Endodermal cell (in vitro differentiated cells): ENCODE data around the gene CARD11. TPM values are rescaled to one million over a fixed set of nuclear protein-coding genes. Genes with fewer than 3 reads are reported as not detected.

Experiments used
- DNase-seq: peaks from one replicate; pipeline ENCODE4 v3.0.0-alpha.2; 2017
- H3K27ac ChIP-seq: 2 replicates; pipeline ENCODE4 v1.5.1; 2013; ENCODE audit warnings: mild to moderate bottlenecking, low read depth, low read length, moderate library complexity
- H3K27me3 ChIP-seq: 2 replicates; pipeline ENCODE4 v1.6.1; 2013; ENCODE audit warnings: mild to moderate bottlenecking, low read length, moderate library complexity; ENCODE audit not compliant: insufficient read depth, control insufficient read depth, poor library complexity, severe bottlenecking
- H3K36me3 ChIP-seq: 2 replicates; pipeline ENCODE4 v1.7.0; 2013; ENCODE audit warnings: mild to moderate bottlenecking, low read length, moderate library complexity; ENCODE audit not compliant: control insufficient read depth, insufficient read depth
- H3K4me1 ChIP-seq: one replicate; pipeline ENCODE4 v1.7.0; 2013; ENCODE audit warnings: low read length; ENCODE audit not compliant: control insufficient read depth, insufficient read depth
- H3K4me3 ChIP-seq: 2 replicates; pipeline ENCODE4 v1.5.1; 2013; ENCODE audit warnings: mild to moderate bottlenecking, low read length, moderate library complexity
- H3K9ac ChIP-seq: 2 replicates; pipeline ENCODE4 v1.6.1; 2013; ENCODE audit warnings: mild to moderate bottlenecking, low read length, moderate library complexity; ENCODE audit not compliant: poor library complexity, severe bottlenecking; ENCODE audit errors: extremely low read depth
- H3K9me3 ChIP-seq: 2 replicates; pipeline ENCODE4 v1.6.1; 2013; ENCODE audit warnings: mild to moderate bottlenecking, low read length, moderate library complexity; ENCODE audit not compliant: control insufficient read depth
- H3K27ac Mint-ChIP-seq: 2 replicates; pipeline ENCODE4 v1.8.0; 2020; ENCODE audit warnings: mixed read lengths
- H3K27me3 Mint-ChIP-seq: 2 replicates; pipeline ENCODE4 v1.8.0; 2021; ENCODE audit warnings: mild to moderate bottlenecking, mixed read lengths; ENCODE audit not compliant: insufficient read depth
- H3K36me3 Mint-ChIP-seq: 2 replicates; pipeline ENCODE4 v1.8.0; 2020; ENCODE audit warnings: low read depth, mixed read lengths
- H3K4me1 Mint-ChIP-seq: 2 replicates; pipeline ENCODE4 v1.8.0; 2020; ENCODE audit warnings: mixed read lengths
- H3K4me3 Mint-ChIP-seq: 2 replicates; pipeline ENCODE4 v1.8.0; 2020; ENCODE audit warnings: mild to moderate bottlenecking, moderate library complexity, mixed read lengths
- H3K9me3 Mint-ChIP-seq: 2 replicates; pipeline ENCODE4 v1.8.0; 2020; ENCODE audit warnings: mild to moderate bottlenecking, mixed read lengths
- CTCF ChIP-seq: fragments of 200-600 bp; sonication (generic); conservative IDR thresholded peaks from 2 replicates; pipeline ENCODE4 v1.5.0; 2021; ENCODE audit warnings: antibody characterized with exemption, mild to moderate bottlenecking
- WGBS, 2 experiments: methylation state at CpG; one replicate each; pipeline versions ENCODE4 v1.1.5 to v1.1.7; 2013; ENCODE audit warnings: missing lambda C conversion rate in 2 of 2, mixed read lengths in 1 of 2; ENCODE audit not compliant: insufficient coverage in 1 of 2, insufficient read length in 1 of 2; 5-methylcytosine and 5-hydroxymethylcytosine counted together
- total RNA-seq, 2 donors: library from RNA; stranded (reverse); fragmentation: NEBNext Ultra II Directional in 1 of 2; extraction: Animal tissue kit (Norgen Biotek cat#: 25700) in 1 of 2; gene quantifications; 2 replicates in 1 of 2; 3 replicates in 1 of 2; pipeline ENCODE4 v1.2.1, GENCODE V29; 2021

Gene CARD11
- total RNA-seq, 2 donors from 2014 or later, result 7.2 to 10.8 TPM

GRCh38 chr7:2985866-2986265 lies 57.8 kb downstream of the CARD11 start:
- no peak overlapping the region for H3K4me3 Mint-ChIP-seq
- Histone ChIP-seq H3K27me3 (no peaks in the 10 kb centered on the region), H3K4me3 (no peak overlapping the region), H3K9ac (no peak overlapping the region), H3K4me1 (no peaks in the 10 kb centered on the region), H3K9me3 (no peaks in the 10 kb centered on the region), H3K27ac (no peak overlapping the region), H3K36me3 (no peaks in the 10 kb centered on the region)
- no peaks in the 10 kb centered on the region for H3K4me1 Mint-ChIP-seq
- TF ChIP-seq CTCF, result no peak
- WGBS, 2 experiments, result 94 to 96% methylated on average over 14 of the region's 14 CpGs
- H3K36me3 Mint-ChIP-seq, result peaks cover 4% of the 10 kb centered on the region
- no peaks in the 10 kb centered on the region for H3K27me3 Mint-ChIP-seq
- H3K27ac Mint-ChIP-seq, result no peak overlapping the region
- DNase-seq, result no peak
- peaks cover 26% of the 10 kb centered on the region for H3K9me3 Mint-ChIP-seq

GRCh38 chr7:2984091-2984490 lies 59.6 kb downstream of the CARD11 start:
- peaks cover 15% of the 10 kb centered on the region for H3K9me3 Mint-ChIP-seq
- peaks cover 3% of the 10 kb centered on the region for H3K4me1 Mint-ChIP-seq
- no peaks in the 10 kb centered on the region for H3K36me3 Mint-ChIP-seq
- Histone ChIP-seq H3K4me1 (peaks cover 7% of the 10 kb centered on the region), H3K27ac (no peak overlapping the region), H3K9ac (no peak overlapping the region), H3K36me3 (no peaks in the 10 kb centered on the region), H3K4me3 (no peak overlapping the region), H3K9me3 (no peaks in the 10 kb centered on the region), H3K27me3 (no peaks in the 10 kb centered on the region)
- 89 to 90% methylated on average over 2 to 5 of the region's 6 CpGs for WGBS, 2 experiments
- H3K4me3 Mint-ChIP-seq, result no peak overlapping the region
- DNase-seq, result no peak
- H3K27me3 Mint-ChIP-seq, result no peaks in the 10 kb centered on the region
- H3K27ac Mint-ChIP-seq, result no peak overlapping the region
- TF ChIP-seq CTCF, result no peak

GRCh38 chr7:2983586-2983985 lies 60.1 kb downstream of the CARD11 start:
- H3K4me3 ChIP-seq, result no peak overlapping the region
- H3K4me1 Mint-ChIP-seq, result peaks cover 8% of the 10 kb centered on the region
- H3K9ac ChIP-seq, result no peak overlapping the region
- H3K9me3 Mint-ChIP-seq, result peaks cover 11% of the 10 kb centered on the region
- TF ChIP-seq CTCF, result no peak
- H3K36me3 Mint-ChIP-seq, result no peaks in the 10 kb centered on the region
- H3K27ac Mint-ChIP-seq, result no peak overlapping the region
- no peaks in the 10 kb centered on the region for H3K36me3 ChIP-seq
- WGBS, 2 experiments, result 86 to 91% methylated on average over 4 to 6 of the region's 6 CpGs
- H3K9me3 ChIP-seq, result no peaks in the 10 kb centered on the region
- H3K27ac ChIP-seq, result no peak overlapping the region
- H3K4me1 ChIP-seq, result peaks cover 7% of the 10 kb centered on the region
- no peaks in the 10 kb centered on the region for H3K27me3 Mint-ChIP-seq
- no peak overlapping the region for H3K4me3 Mint-ChIP-seq
- no peak for DNase-seq
- H3K27me3 ChIP-seq, result no peaks in the 10 kb centered on the region
